ENCODE results near the gene CORO2B.
"Not testable (repeated sequence)": the region's sequence is repeated elsewhere in the genome, so short reads cannot be mapped to it uniquely, and the experiment has no call there.

The CORO2B gene

GRCh38 chr15:68730976-68731897 lies 152.4 kb downstream of the CORO2B start:
- DNase-seq (ENCODE audit: low spot score) = no peak

- no peak for DNase-seq (ENCODE audit: low spot score)
Measured at GRCh38 chr15:68732451-68732850, 153.7 kb downstream of the CORO2B start.

- DNase-seq (ENCODE audit: low spot score) = no peak
Measured at GRCh38 chr15:68733666-68734065, 154.9 kb downstream of the CORO2B start.

GRCh38 chr15:68734352-68734751 lies 155.6 kb downstream of the CORO2B start:
- DNase-seq (ENCODE audit: low spot score) = no peak

GRCh38 chr15:68734881-68735280 lies 156.1 kb downstream of the CORO2B start:
- no peak for DNase-seq (ENCODE audit: low spot score)

GRCh38 chr15:68735610-68736009 lies 156.8 kb downstream of the CORO2B start:
- DNase-seq (ENCODE audit: low spot score) = no peak

- DNase-seq (ENCODE audit: low spot score) = no peak
Measured at GRCh38 chr15:68739390-68740080, 160.7 kb downstream of the CORO2B start.

GRCh38 chr15:68743256-68743655 lies 164.5 kb downstream of the CORO2B start:
- no peak for DNase-seq (ENCODE audit: low spot score)

GRCh38 chr15:68749365-68749764 lies 170.6 kb downstream of the CORO2B start:
- DNase-seq (ENCODE audit: low spot score) = no peak

- no peak for DNase-seq (ENCODE audit: low spot score)
Measured at GRCh38 chr15:68749793-68750192, 171.0 kb downstream of the CORO2B start.

- DNase-seq (ENCODE audit: low spot score) = no peak
Measured at GRCh38 chr15:68751622-68752021, 172.8 kb downstream of the CORO2B start.

- no peak for DNase-seq (ENCODE audit: low spot score)
Measured at GRCh38 chr15:68755731-68756130, 176.9 kb downstream of the CORO2B start.

- not testable (repeated sequence) for DNase-seq (ENCODE audit: low spot score)
Measured at GRCh38 chr15:68759982-68760579, 181.3 kb downstream of the CORO2B start.

GRCh38 chr15:68763063-68763462 lies 184.3 kb downstream of the CORO2B start:
- DNase-seq (ENCODE audit: low spot score) = no peak

GRCh38 chr15:68764090-68764489 lies 185.3 kb downstream of the CORO2B start:
- DNase-seq (ENCODE audit: low spot score) = no peak

GRCh38 chr15:68765602-68766368 lies 187.0 kb downstream of the CORO2B start:
- no peak for DNase-seq (ENCODE audit: low spot score)

- no peak for DNase-seq (ENCODE audit: low spot score)
Measured at GRCh38 chr15:68767833-68768232, 189.0 kb downstream of the CORO2B start.

GRCh38 chr15:68768321-68768720 lies 189.5 kb downstream of the CORO2B start:
- DNase-seq (ENCODE audit: low spot score) = no peak

GRCh38 chr15:68769702-68770101 lies 190.9 kb downstream of the CORO2B start:
- no peak for DNase-seq (ENCODE audit: low spot score)

GRCh38 chr15:68770216-68770615 lies 191.4 kb downstream of the CORO2B start:
- DNase-seq (ENCODE audit: low spot score) = no peak

- DNase-seq (ENCODE audit: low spot score) = no peak
Measured at GRCh38 chr15:68773036-68773435, 194.2 kb downstream of the CORO2B start.

- DNase-seq (ENCODE audit: low spot score) = no peak
Measured at GRCh38 chr15:68774120-68774519, 195.3 kb downstream of the CORO2B start.
